ENCODE measurements around the gene ZNF844. TPM values are rescaled to one million over a fixed set of nuclear protein-coding genes. Genes with fewer than 3 reads are reported as not detected.
"Not testable (repeated sequence)": the region's sequence is repeated elsewhere in the genome, so short reads cannot be mapped to it uniquely, and the experiment has no call there.

The ZNF844 gene
- total and polyA plus RNA-seq, 5 experiments from 2014 or later = 3.6 to 37.8 (median 4.1) TPM

DNA sequence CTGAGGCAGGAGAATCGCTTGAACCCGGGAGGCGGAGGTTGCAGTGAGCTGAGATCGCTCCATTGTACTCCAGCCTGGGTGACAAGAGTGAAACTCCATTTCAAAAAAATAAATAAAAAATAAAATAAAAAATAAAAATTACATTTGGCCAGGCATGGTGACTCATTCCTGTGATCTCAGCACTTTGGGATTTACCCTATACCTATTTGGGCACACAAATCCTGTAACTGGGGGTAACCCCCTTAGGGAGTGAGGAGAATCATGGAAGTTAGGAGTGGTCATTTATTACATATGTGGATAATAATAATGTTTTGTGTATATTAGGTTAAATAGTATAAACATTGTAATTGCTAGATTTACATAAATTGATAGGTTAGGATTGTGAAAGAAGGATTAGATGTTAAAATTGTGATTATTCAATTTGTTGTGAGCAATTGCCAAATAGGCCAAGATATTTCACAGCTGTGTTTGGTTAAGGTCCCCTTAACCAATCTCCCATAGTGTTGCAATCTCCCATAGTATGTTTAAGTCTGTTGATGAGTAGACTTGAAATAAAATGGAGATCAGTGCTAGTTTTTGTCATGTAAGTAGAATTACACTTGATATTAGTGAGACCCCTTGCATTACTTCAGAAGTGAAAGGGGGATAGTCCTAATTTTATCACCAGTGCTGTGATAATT is 30.7 kb downstream of the ZNF844 start:
- Mint-ChIP-seq H3K9me3 (peaks cover 0 to 19% (median 9%) of the 10 kb centered on the region in 9 donors), H3K4me3 (no peak overlapping the region), H3K27ac (no peak overlapping the region), H3K36me3 (peaks cover 2 to 15% (median 12%) of the 10 kb centered on the region in 3 donors), H3K27me3 (peaks cover 2 to 33% (median 7%) of the 10 kb centered on the region in 5 donors), H3K4me1 (peaks cover 7 to 20% (median 9%) of the 10 kb centered on the region in 4 donors)
- ATAC-seq = no peak
- POLR2A ChIA-PET = no interaction called here
- no peak for DNase-seq

DNA sequence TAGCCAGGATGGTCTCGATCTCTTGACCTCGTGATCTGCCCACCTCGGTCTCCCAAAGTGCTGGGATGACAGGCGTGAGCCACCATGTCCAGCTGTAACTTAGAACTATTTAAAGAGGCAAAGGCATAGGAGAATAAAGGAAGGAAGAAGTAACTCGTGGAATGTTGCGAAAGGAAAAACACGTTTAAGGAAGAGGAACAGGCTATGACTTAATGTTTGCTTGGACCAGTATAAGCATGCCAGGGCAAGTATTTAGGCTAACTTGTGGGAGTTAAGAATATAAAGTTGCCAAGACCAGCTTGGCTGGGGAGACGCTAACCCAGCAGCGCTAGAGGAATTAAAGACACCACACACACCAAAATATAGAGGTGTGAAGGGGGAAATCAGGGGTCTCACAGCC is 33.5 kb downstream of the ZNF844 start:
- DNase-seq (no peak), ATAC-seq (no peak)
- peaks cover 2 to 15% (median 12%) of the 10 kb centered on the region in 3 donors for H3K36me3 Mint-ChIP-seq
- peaks cover 0 to 4% (median 2%) of the 10 kb centered on the region in 4 donors for H3K4me1 Mint-ChIP-seq
- peak overlapping the region in 1 of 10 donors; percentile 48 for H3K27ac Mint-ChIP-seq
- H3K27me3 Mint-ChIP-seq = peaks cover 2 to 31% (median 6%) of the 10 kb centered on the region in 5 donors
- H3K9me3 Mint-ChIP-seq = peaks cover 0 to 19% (median 6%) of the 10 kb centered on the region in 9 donors
- POLR2A ChIA-PET = interaction anchor here (0.6 kb wide), 1 partner anchor 106 kb away, joined by 3 read pairs; no protein-coding TSS in a partner anchor
- no peak overlapping the region for H3K4me3 Mint-ChIP-seq

DNA sequence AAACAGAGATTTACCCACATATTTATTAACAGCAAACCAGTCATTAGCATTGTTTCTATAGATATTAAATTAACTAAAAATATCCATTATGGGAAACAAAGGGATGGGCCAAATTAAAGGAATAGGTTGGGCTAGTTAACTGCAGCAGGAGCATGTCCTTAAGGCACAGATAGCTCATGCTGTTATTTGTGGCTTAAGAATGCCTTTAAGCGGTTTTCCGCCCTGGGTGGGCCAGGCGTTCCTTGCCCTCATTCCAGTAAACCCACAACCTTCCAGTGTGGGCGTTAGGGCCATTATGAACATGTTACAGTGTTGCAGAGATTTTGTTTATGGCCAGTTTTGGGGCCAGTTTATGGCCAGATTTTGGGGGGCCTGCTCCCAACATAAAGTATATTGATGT is 39.4 kb downstream of the ZNF844 start:
- peaks cover 0 to 11% (median 7%) of the 10 kb centered on the region in 3 donors for H3K36me3 Mint-ChIP-seq
- not testable (repeated sequence) for H3K27me3 Mint-ChIP-seq, H3K4me3 Mint-ChIP-seq, H3K4me1 Mint-ChIP-seq, H3K27ac Mint-ChIP-seq, ATAC-seq, DNase-seq
- POLR2A ChIA-PET = interaction anchor here (0.6 to 0.9 kb wide), 2 partner anchors 68 to 70 kb away, joined by 3 to 4 read pairs; partner anchors contain the start of gene ZNF433
- H3K9me3 Mint-ChIP-seq = peaks cover 0 to 15% (median 7%) of the 10 kb centered on the region in 9 donors

DNA sequence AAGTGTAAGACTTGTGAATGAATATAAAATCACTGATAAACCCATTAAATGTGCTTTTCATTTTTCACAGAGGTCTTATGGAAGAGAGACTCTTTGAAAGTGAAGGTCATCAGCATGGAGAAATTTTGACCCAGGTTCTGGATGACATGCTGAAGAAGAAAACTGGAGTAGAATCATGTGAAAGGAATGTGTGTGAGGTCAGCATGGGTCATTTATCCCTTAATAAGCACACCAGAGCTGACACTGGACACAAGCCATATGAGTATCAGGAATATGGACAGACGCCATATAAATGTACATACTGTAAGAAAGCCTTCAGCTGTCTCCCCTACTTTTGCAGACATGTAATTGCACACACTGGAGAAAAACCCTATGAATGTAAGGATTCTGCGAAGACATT is 46.6 kb downstream of the ZNF844 start:
- POLR2A ChIA-PET = no interaction called here
- H3K9me3 Mint-ChIP-seq = peaks cover 0 to 37% (median 6%) of the 10 kb centered on the region in 9 donors
- H3K36me3 Mint-ChIP-seq = peaks cover 0 to 26% (median 4%) of the 10 kb centered on the region in 3 donors
- no peak overlapping the region for H3K27ac Mint-ChIP-seq
- ATAC-seq = no peak
- no peak for DNase-seq
- H3K4me3 Mint-ChIP-seq = no peak overlapping the region
- H3K27me3 Mint-ChIP-seq = no peaks in the 10 kb centered on the region
- H3K4me1 Mint-ChIP-seq = no peaks in the 10 kb centered on the region

DNA sequence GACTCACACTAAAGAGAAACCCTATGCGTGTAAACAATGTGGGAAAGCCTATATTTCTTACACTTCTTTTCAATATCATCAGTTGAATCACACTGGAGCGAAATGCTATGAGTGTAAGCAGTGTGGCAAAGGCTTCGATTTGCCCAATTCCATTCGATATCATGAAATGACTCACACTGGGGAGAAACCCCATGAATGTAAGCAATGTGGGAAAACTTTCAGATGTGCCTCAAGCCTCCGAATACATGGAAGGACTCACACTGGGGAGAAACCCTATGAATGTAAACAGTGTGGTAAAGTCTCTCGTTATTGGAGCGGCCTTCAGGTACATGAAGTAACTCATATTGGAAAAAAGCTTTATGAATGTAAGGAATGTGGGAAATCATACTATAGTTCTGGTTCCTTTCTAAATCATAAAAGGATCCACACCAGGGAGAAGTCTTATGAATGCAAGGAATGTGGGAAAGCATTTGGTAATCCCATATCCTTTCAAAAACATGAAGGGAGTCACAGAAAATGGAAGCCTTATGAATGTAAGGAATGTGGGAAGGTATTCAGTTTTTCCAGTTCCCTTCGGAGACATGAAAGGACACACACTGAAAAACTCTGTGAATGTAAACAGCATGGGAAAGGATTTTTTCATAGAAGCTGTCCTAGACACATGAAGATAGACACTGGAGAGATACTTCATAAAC is 47.6 kb downstream of the ZNF844 start:
- no peak overlapping the region for H3K27ac Mint-ChIP-seq
- H3K4me1 Mint-ChIP-seq = no peaks in the 10 kb centered on the region
- peaks cover 0 to 26% (median 4%) of the 10 kb centered on the region in 3 donors for H3K36me3 Mint-ChIP-seq
- POLR2A ChIA-PET = no interaction called here
- H3K9me3 Mint-ChIP-seq = peaks cover 0 to 37% (median 6%) of the 10 kb centered on the region in 9 donors
- H3K4me3 Mint-ChIP-seq = no peak overlapping the region
- ATAC-seq (no peak), DNase-seq (no peak)
- no peaks in the 10 kb centered on the region for H3K27me3 Mint-ChIP-seq

DNA sequence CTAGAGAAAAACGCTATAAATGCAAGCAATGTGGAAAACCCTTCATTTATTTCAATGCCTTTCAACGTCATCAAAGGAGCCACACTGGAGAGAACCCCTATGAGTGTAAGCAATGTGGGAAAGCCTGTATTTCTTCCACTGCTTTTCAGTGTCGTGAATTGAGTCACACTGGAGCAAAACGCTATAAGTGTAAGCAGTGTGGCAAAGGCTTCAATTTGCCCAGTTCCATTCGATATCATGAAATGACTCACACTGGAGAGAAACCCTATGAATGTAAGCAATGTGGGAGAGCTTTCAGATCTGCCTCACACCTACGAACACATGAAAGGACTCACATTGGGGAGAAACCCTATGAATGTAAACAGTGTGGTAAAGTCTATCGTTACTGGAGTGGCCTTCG is 48.2 kb downstream of the ZNF844 start:
- Mint-ChIP-seq H3K27ac (no peak overlapping the region), H3K27me3 (no peaks in the 10 kb centered on the region), H3K9me3 (peaks cover 0 to 37% (median 6%) of the 10 kb centered on the region in 9 donors), H3K36me3 (peaks cover 0 to 26% (median 4%) of the 10 kb centered on the region in 3 donors), H3K4me1 (no peaks in the 10 kb centered on the region), H3K4me3 (no peak overlapping the region)
- DNase-seq (no peak), ATAC-seq (no peak)
- POLR2A ChIA-PET = no interaction called here

DNA sequence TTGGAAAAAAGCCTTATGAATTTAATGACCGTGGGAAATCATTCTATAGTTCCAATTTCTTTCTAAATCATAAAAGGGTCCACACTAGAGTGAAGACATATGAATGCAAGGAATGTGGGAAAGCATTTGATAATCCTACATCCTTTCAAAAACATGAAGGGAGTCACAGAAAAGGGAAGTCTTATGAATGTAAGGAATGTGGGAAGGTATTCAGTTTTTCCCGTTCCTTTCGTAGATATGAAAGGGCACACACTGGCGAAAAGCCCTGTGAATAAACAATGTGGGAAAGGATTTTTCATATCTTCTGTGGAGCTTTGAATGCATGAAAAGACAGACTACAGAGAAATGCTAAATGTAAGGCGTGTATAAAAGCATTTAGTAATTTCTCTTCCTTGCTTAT is 48.6 kb downstream of the ZNF844 start:
- POLR2A ChIA-PET = no interaction called here
- DNase-seq (no peak), ATAC-seq (no peak)
- Mint-ChIP-seq H3K36me3 (peaks cover 0 to 26% (median 4%) of the 10 kb centered on the region in 3 donors), H3K27me3 (no peaks in the 10 kb centered on the region), H3K4me3 (no peak overlapping the region), H3K4me1 (no peaks in the 10 kb centered on the region), H3K27ac (no peak overlapping the region), H3K9me3 (peaks cover 0 to 37% (median 6%) of the 10 kb centered on the region in 9 donors)

DNA sequence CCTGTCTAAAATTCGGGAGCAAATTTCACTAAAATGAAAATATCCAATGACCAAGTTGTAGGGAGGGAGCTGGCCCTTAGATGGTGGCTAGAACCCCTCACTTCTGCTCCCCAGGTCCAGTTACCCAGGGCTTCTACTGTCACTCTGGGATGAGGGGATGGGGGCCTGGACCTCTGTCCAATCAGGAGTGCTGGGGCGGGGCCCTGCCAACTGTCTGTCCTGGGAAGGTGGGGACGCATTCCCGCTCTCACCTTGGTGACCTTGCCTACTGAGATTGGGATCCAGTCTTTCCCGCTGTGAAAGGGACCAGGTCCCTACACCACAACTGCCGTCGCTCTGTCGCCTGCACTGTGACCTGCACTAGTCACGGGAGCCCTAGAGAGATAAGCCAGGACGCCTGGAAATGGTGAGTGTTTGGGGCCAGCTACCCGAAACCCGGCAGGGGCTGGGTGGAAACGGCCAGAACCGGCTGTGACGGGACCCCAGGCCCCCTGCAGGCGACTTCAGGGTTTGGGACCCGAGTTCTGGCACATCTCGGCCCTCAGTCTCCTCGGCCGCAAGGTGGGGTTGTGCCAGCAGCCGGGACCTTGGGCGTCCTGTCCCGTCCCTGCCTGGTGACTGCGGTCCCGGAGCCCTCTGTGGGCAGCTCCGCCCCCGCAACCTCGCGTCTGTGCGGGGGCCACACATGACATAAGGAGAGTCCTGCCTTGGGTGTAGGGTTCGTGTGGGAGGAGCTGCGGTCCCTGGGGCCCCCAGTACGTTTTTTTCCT is 52.9 kb downstream of the ZNF844 start:
- DNase-seq (no peak), ATAC-seq (no peak)
- Mint-ChIP-seq H3K27me3 (no peaks in the 10 kb centered on the region), H3K4me1 (no peaks in the 10 kb centered on the region), H3K27ac (no peak overlapping the region), H3K4me3 (no peak overlapping the region), H3K9me3 (peaks cover 0 to 20% (median 6%) of the 10 kb centered on the region in 9 donors), H3K36me3 (peaks cover 0 to 12% (median 2%) of the 10 kb centered on the region in 3 donors)
- POLR2A ChIA-PET = no interaction called here

DNA sequence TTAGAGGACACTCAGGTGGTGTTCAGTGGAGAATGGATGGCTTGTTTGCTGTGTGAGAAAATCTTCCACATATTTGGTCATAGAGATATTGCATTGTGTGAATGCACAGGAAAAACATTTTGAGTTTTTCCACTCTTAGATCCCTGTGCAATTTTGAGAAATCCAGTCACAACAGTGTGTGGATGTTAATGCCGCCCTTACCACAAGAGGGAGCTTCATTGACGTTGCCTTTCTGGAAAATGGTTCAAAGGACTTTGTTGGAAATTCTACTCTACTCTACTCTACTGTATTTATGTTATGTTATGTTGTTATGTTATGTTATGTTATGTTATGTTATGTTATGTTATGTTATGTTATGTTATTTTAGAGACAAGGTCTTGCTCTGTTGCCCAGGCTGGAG is 62.2 kb downstream of the ZNF844 start:
- Mint-ChIP-seq H3K36me3 (peaks cover 0 to 14% (median 5%) of the 10 kb centered on the region in 3 donors), H3K27ac (no peak overlapping the region), H3K9me3 (peaks cover 0 to 29% (median 11%) of the 10 kb centered on the region in 9 donors), H3K4me1 (peaks cover 0 to 3% (median 0%) of the 10 kb centered on the region in 4 donors), H3K4me3 (no peak overlapping the region), H3K27me3 (no peaks in the 10 kb centered on the region)
- peak in 1 of 10 donors; percentile 10 for DNase-seq
- POLR2A ChIA-PET = no interaction called here
- ATAC-seq = no peak

Other genes starting within 250 kb of the ZNF844 start
- 10 to 100 TPM; 32.3 to 35.3 TPM for gene ZNF439, start 216.0 kb upstream of the ZNF844 start, total RNA-seq
- gene ZNF439, start 216.0 kb upstream of the ZNF844 start, polyA plus RNA-seq = 1 to 10 TPM; 2.4 to 5.2 (median 3.9) TPM
- gene ZNF69, start 176.9 kb upstream of the ZNF844 start, total RNA-seq = 10 to 100 TPM; 17.3 to 19.6 TPM
- 10 to 100 TPM in 1 of 3 donors, 1 to 10 TPM in 2; 4.6 to 10.5 (median 5.0) TPM for gene ZNF69, start 176.9 kb upstream of the ZNF844 start, polyA plus RNA-seq
- 10 to 100 TPM; 22.4 to 24.0 TPM for gene ZNF700, start 139.6 kb upstream of the ZNF844 start, total RNA-seq
- gene ZNF700, start 139.6 kb upstream of the ZNF844 start, polyA plus RNA-seq = 1 to 10 TPM; 1.1 to 2.9 (median 1.2) TPM
- gene ZNF763, start 99.7 kb upstream of the ZNF844 start, total RNA-seq = 10 to 100 TPM; 11.3 to 15.7 TPM
- gene ZNF763, start 99.7 kb upstream of the ZNF844 start, polyA plus RNA-seq = 1 to 10 TPM; 1.9 to 3.9 (median 2.6) TPM
- 1 to 10 TPM; 3.5 to 4.4 TPM for gene ZNF433, start 29.1 kb upstream of the ZNF844 start, total RNA-seq
- 1 to 10 TPM; 2.3 to 7.5 (median 3.0) TPM for gene ZNF433, start 29.1 kb upstream of the ZNF844 start, polyA plus RNA-seq
- under 1 TPM; 0.21 to 0.22 TPM for gene ZNF878, start 11.8 kb upstream of the ZNF844 start, total RNA-seq
- gene ZNF878, start 11.8 kb upstream of the ZNF844 start, polyA plus RNA-seq = not detected
- 1 to 10 TPM; 7.4 to 8.2 TPM for gene ZNF20, start 75.6 kb downstream of the ZNF844 start, total RNA-seq
- 1 to 10 TPM in 2 of 3 donors, under 1 TPM in 1; 0.88 to 2.7 (median 1.9) TPM for gene ZNF20, start 75.6 kb downstream of the ZNF844 start, polyA plus RNA-seq
- 1 to 10 TPM; 4.4 to 5.5 TPM for gene ZNF625, start 92.0 kb downstream of the ZNF844 start, total RNA-seq
- gene ZNF625, start 92.0 kb downstream of the ZNF844 start, polyA plus RNA-seq = under 1 TPM; 0.52 to 0.82 (median 0.77) TPM
- 10 to 100 TPM; 29.1 to 32.4 TPM for gene ZNF136, start 98.4 kb downstream of the ZNF844 start, total RNA-seq
- 10 to 100 TPM; 17.8 to 22.6 (median 19.9) TPM for gene ZNF136, start 98.4 kb downstream of the ZNF844 start, polyA plus RNA-seq
- gene ZNF44, start 230.2 kb downstream of the ZNF844 start, total RNA-seq = 10 to 100 TPM; 71.2 to 73.8 TPM
- gene ZNF44, start 230.2 kb downstream of the ZNF844 start, polyA plus RNA-seq = 10 to 100 TPM; 15.4 to 23.4 (median 20.9) TPM